Stomach smooth muscle (tissue), 2 donors: Measurements from ENCODE around the gene MAP3K14.

ENCODE experiments used
- H3K27ac ChIP-seq: one replicate; pipeline ENCODE4 v1.7.0; 2013; ENCODE audit warnings: mild to moderate bottlenecking, low read length, inconsistent platforms
- H3K27me3 ChIP-seq, 2 donors: one replicate each; pipeline ENCODE4 v1.7.0; 2013; ENCODE audit warnings: low read length in 2 of 2; ENCODE audit not compliant: insufficient read depth in 2 of 2, control insufficient read depth in 1 of 2
- H3K36me3 ChIP-seq, 2 donors: one replicate each; pipeline ENCODE4 v1.7.0; 2013; ENCODE audit warnings: low read length in 2 of 2; ENCODE audit not compliant: control insufficient read depth in 2 of 2, insufficient read depth in 2 of 2
- H3K4me1 ChIP-seq: one replicate; pipeline ENCODE4 v1.7.0; 2013; ENCODE audit warnings: low read length; ENCODE audit not compliant: control insufficient read depth, insufficient read depth
- H3K4me3 ChIP-seq, 2 donors: one replicate each; pipeline ENCODE4 v1.7.0; 2013; ENCODE audit warnings: low read length in 2 of 2
- H3K9ac ChIP-seq, 2 donors: one replicate each; pipeline ENCODE4 v1.7.0; 2013; ENCODE audit warnings: low read length in 2 of 2, mild to moderate bottlenecking in 1 of 2
- H3K9me3 ChIP-seq, 2 donors: one replicate each; pipeline ENCODE4 v1.7.0; 2013; ENCODE audit warnings: low read length in 2 of 2; ENCODE audit not compliant: control insufficient read depth in 2 of 2
- donor health status: healthy.
- donor health status: Pancreatic carcinoma.

The MAP3K14 gene

GRCh38 chr17:45325810-45326209 is 9.0 kb upstream of the MAP3K14 start:
- H3K4me1 ChIP-seq = peaks cover 4% of the 10 kb centered on the region
- H3K9ac ChIP-seq = no peak overlapping the region
- H3K4me3 ChIP-seq = no peak overlapping the region
- no peaks in the 10 kb centered on the region for H3K9me3 ChIP-seq
- H3K36me3 ChIP-seq = no peaks in the 10 kb centered on the region
- H3K27ac ChIP-seq = no peak overlapping the region
- no peaks in the 10 kb centered on the region for H3K27me3 ChIP-seq

GRCh38 chr17:45324336-45324735 is 7.5 kb upstream of the MAP3K14 start:
- Histone ChIP-seq H3K9me3 (no peaks in the 10 kb centered on the region), H3K9ac (no peak overlapping the region), H3K4me3 (no peak overlapping the region), H3K27me3 (no peaks in the 10 kb centered on the region), H3K4me1 (peaks cover 8% of the 10 kb centered on the region), H3K27ac (no peak overlapping the region), H3K36me3 (no peaks in the 10 kb centered on the region)

- H3K27me3 ChIP-seq = no peaks in the 10 kb centered on the region
- no peak overlapping the region for H3K27ac ChIP-seq
- H3K4me1 ChIP-seq = peaks cover 19% of the 10 kb centered on the region
These were observed 5.3 kb upstream of the MAP3K14 start for GRCh38 chr17:45322168-45322567.

GRCh38 chr17:45320931-45321461 is 4.2 kb upstream of the MAP3K14 start:
- Histone ChIP-seq H3K36me3 (no peaks in the 10 kb centered on the region), H3K4me1 (peaks cover 20% of the 10 kb centered on the region), H3K27me3 (no peaks in the 10 kb centered on the region), H3K9me3 (no peaks in the 10 kb centered on the region), H3K9ac (no peak overlapping the region), H3K27ac (no peak overlapping the region), H3K4me3 (no peak overlapping the region)

More at GRCh38 chr17:45322168-45322567, 5.3 kb upstream of the MAP3K14 start:
- H3K9ac ChIP-seq = no peak overlapping the region
- no peak overlapping the region for H3K4me3 ChIP-seq
- no peaks in the 10 kb centered on the region for H3K9me3 ChIP-seq
- H3K36me3 ChIP-seq = no peaks in the 10 kb centered on the region

- Histone ChIP-seq H3K36me3 (no peaks in the 10 kb centered on the region), H3K27me3 (no peaks in the 10 kb centered on the region), H3K4me1 (peaks cover 26% of the 10 kb centered on the region), H3K9me3 (no peaks in the 10 kb centered on the region), H3K9ac (no peak overlapping the region), H3K27ac (no peak overlapping the region), H3K4me3 (no peak overlapping the region)
These were observed 3.6 kb upstream of the MAP3K14 start for GRCh38 chr17:45320349-45320930.

- H3K4me3 ChIP-seq = no peak overlapping the region
- no peaks in the 10 kb centered on the region for H3K27me3 ChIP-seq
- H3K27ac ChIP-seq = no peak overlapping the region
- no peaks in the 10 kb centered on the region for H3K9me3 ChIP-seq
- no peaks in the 10 kb centered on the region for H3K36me3 ChIP-seq
- peaks cover 32% of the 10 kb centered on the region for H3K4me1 ChIP-seq
- no peak overlapping the region for H3K9ac ChIP-seq
These were observed 2.5 kb upstream of the MAP3K14 start for GRCh38 chr17:45319239-45319703.

- H3K4me1 ChIP-seq = peaks cover 38% of the 10 kb centered on the region
- no peaks in the 10 kb centered on the region for H3K27me3 ChIP-seq
- no peaks in the 10 kb centered on the region for H3K9me3 ChIP-seq
- H3K27ac ChIP-seq = no peak overlapping the region
- H3K36me3 ChIP-seq = no peaks in the 10 kb centered on the region
- no peak overlapping the region for H3K4me3 ChIP-seq
- H3K9ac ChIP-seq = no peak overlapping the region
These were observed 1.9 kb upstream of the MAP3K14 start for GRCh38 chr17:45318561-45319230.

- H3K27me3 ChIP-seq = no peaks in the 10 kb centered on the region
- H3K36me3 ChIP-seq = no peaks in the 10 kb centered on the region
- peak overlapping the region; percentile 75 to 79 for H3K9ac ChIP-seq
- peak overlapping the region; percentile 95 for H3K27ac ChIP-seq
- peaks cover 52% of the 10 kb centered on the region for H3K4me1 ChIP-seq
- no peaks in the 10 kb centered on the region for H3K9me3 ChIP-seq
- H3K4me3 ChIP-seq = peak overlapping the region; percentile 74 to 98
These were observed 500 bp upstream of the MAP3K14 start for GRCh38 chr17:45317111-45317928.

GRCh38 chr17:45315648-45316433 is 979 bp downstream of the MAP3K14 start:
- Histone ChIP-seq H3K4me3 (peak overlapping the region; percentile 74 to 98), H3K27me3 (no peaks in the 10 kb centered on the region), H3K4me1 (peaks cover 63% of the 10 kb centered on the region), H3K9me3 (no peaks in the 10 kb centered on the region), H3K36me3 (peaks cover 2% of the 10 kb centered on the region in 2 donors), H3K27ac (peak overlapping the region; percentile 95), H3K9ac (peak overlapping the region; percentile 89 to 94)
